Right atrium auricular region (tissue), 2 donors: ENCODE results near the gene ART1. TPM values are rescaled to one million over a fixed set of nuclear protein-coding genes. Genes with fewer than 3 reads are reported as not detected.

Experiments used
- DNase-seq: peaks from one replicate; pipeline ENCODE4 v3.0.0-alpha.2; 2019; ENCODE audit warnings: low spot score
- H3K27ac ChIP-seq, 2 donors: fragments of 200-600 bp; sonication (generic); 1 replicate in 1 of 2; 2 replicates in 1 of 2; pipeline ENCODE4 v1.5.1; 2016 to 2019
- H3K27me3 ChIP-seq, 2 donors: fragments of 200-600 bp; sonication (generic); one replicate each; pipeline versions ENCODE4 v1.5.1 to v1.6.0; 2017 to 2019
- H3K36me3 ChIP-seq: fragments of 200-600 bp; sonication (generic); one replicate; pipeline ENCODE4 v1.5.1; 2016
- H3K4me1 ChIP-seq, 2 donors: fragments of 200-600 bp; sonication (generic); one replicate each; pipeline versions ENCODE4 v1.5.1 to v1.6.0; 2017 to 2019
- H3K4me3 ChIP-seq, 2 donors: fragments of 200-600 bp; sonication (generic); 1 replicate in 1 of 2; 2 replicates in 1 of 2; pipeline ENCODE4 v1.5.1; 2017 to 2019; ENCODE audit warnings: mild to moderate bottlenecking in 1 of 2, moderate library complexity in 1 of 2
- H3K9me3 ChIP-seq, 2 donors: fragments of 200-600 bp; sonication (generic); one replicate each; pipeline ENCODE4 v1.5.1; 2019
- total RNA-seq, 2 donors: library from RNA; depleted of rRNA; stranded (reverse); fragments of >200 nt; gene quantifications; one replicate each; pipeline ENCODE4 v1.1.0, GENCODE V29; 2016
- TF ChIP-seq, protein P1 (sequence below), 2 donors: fragments of 200-600 bp; sonication (generic); IDR thresholded peaks; one replicate each; pipeline ENCODE4 v1.5.1; 2019; ENCODE audit warnings: antibody characterized with exemption in 2 of 2

ART1 gene
- total RNA-seq, 2 donors from 2014 or later = not detected

DNA sequence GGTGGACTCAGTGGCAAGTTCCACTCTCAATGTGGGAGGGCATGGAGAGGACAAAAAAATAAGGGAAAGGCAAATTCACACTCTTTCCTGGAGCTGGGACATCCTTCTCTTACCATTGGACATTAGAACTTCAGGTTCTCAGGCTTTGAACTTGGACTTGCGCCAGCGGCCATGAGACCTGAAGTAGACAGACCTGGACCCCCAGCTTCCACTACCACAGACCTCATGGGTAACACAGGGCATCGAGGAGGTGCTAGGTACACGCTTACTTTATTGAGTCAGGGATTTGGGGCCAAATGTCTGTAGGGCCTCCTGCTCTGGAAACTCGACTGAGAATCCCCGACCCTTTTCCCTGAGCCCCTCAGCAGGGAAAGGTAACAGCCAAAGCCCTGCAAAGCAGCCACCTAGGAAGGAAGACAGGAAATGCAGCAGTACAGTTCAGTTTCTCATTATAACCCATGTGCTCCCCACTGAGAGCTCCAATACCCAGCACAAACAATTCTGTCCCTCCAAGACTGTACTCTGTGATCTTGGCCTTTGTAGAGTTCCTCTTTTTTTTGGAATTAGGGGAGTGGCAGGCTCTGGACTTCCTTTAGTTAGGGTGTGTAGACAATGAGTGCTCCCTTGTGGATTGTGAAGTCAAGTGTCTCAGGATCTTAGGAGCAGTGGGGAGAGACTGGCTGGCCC, 20.6 kb downstream of the ART1 start:
- no peak overlapping the region for H3K27ac ChIP-seq
- no peaks in the 10 kb centered on the region for H3K27me3 ChIP-seq
- DNase-seq = no peak
- TF ChIP-seq, protein P1, sequence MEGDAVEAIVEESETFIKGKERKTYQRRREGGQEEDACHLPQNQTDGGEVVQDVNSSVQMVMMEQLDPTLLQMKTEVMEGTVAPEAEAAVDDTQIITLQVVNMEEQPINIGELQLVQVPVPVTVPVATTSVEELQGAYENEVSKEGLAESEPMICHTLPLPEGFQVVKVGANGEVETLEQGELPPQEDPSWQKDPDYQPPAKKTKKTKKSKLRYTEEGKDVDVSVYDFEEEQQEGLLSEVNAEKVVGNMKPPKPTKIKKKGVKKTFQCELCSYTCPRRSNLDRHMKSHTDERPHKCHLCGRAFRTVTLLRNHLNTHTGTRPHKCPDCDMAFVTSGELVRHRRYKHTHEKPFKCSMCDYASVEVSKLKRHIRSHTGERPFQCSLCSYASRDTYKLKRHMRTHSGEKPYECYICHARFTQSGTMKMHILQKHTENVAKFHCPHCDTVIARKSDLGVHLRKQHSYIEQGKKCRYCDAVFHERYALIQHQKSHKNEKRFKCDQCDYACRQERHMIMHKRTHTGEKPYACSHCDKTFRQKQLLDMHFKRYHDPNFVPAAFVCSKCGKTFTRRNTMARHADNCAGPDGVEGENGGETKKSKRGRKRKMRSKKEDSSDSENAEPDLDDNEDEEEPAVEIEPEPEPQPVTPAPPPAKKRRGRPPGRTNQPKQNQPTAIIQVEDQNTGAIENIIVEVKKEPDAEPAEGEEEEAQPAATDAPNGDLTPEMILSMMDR (IDR thresholded peaks at IDR 0.05) = no peak
- peaks cover 0 to 10% of the 10 kb centered on the region in 2 donors for H3K4me1 ChIP-seq
- peaks cover 15% of the 10 kb centered on the region for H3K36me3 ChIP-seq
- H3K9me3 ChIP-seq = no peaks in the 10 kb centered on the region
- H3K4me3 ChIP-seq = no peak overlapping the region

DNA sequence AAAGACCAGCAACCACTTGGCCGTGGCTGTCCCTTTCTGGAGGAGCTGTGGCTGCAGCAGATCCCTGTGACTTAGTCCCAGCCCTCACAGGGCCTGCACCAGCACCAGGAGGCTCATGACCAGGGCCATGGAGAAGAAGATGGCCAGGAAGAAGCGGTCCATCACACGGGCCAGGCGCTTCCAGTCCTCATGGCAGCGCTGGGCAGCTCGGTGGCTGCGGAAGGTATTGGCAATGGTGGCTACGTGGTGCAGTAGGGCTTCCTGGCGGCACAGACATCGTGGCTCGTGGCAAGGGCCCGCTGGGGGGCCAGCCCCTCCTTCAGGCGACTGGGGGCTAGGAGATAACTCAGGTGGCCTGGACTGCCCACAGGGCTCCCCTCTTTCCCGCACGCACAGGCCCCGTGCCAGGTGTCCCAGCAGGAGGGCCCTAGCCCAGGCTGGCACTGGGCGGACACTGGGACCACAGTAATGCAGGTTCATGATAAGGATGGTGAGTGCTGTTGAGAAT, 21.1 kb downstream of the ART1 start:
- peaks cover 0 to 10% of the 10 kb centered on the region in 2 donors for H3K4me1 ChIP-seq
- H3K36me3 ChIP-seq = peaks cover 15% of the 10 kb centered on the region
- H3K27me3 ChIP-seq = no peaks in the 10 kb centered on the region
- H3K4me3 ChIP-seq = no peak overlapping the region
- DNase-seq = no peak
- no peak overlapping the region for H3K27ac ChIP-seq
- H3K9me3 ChIP-seq = no peaks in the 10 kb centered on the region
- TF ChIP-seq, protein P1 (IDR thresholded peaks at IDR 0.05) = no peak

DNA sequence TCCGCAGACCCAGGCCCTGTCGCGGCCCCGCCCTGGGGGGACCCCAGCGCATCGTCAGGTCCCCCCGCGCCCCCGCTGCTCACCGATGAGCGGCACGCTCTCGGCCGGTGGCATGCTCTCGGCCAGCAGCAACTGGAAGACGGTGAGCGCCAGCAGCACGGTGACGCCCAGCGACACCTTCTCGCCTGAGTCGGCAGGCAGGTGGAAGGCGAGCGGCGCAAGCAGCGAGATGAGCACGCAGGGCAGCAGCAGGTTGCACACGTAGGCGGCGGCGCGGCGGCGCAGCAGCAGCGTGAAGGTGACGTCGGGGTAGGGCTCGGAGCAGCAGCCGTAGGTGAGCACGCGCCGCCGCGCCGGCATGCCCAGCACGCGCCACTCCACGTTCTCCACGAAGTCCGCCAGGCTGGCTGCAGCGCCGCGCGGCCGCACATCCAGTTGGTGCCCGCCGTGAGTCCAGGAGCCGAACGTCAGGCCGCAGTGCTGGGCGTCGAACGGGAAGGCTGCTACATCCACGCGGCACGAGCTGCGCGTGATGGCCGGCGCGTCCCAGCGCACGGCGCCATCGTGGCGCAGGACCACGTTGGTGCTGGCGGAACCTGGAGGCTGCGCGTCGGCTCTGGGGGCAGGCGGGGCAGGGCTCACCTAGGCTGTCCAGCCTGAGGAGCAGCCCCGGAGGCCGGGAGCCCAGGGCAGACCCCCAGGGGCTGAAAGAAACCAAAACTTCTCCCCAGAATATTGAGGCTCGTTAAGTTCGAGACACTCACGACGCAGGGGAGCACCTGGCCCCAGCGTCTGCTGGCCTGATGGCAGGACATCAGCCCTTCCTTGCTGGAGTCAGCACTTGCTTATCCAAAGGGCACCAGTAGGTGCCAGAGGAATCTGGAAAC, 22.5 kb downstream of the ART1 start:
- no peak overlapping the region for H3K4me3 ChIP-seq
- TF ChIP-seq, protein P1 (IDR thresholded peaks at IDR 0.05) = no peak
- H3K27me3 ChIP-seq = no peaks in the 10 kb centered on the region
- H3K36me3 ChIP-seq = peaks cover 25% of the 10 kb centered on the region
- H3K4me1 ChIP-seq = peaks cover 0 to 10% of the 10 kb centered on the region in 2 donors
- no peak for DNase-seq
- H3K9me3 ChIP-seq = no peaks in the 10 kb centered on the region
- no peak overlapping the region for H3K27ac ChIP-seq

DNA sequence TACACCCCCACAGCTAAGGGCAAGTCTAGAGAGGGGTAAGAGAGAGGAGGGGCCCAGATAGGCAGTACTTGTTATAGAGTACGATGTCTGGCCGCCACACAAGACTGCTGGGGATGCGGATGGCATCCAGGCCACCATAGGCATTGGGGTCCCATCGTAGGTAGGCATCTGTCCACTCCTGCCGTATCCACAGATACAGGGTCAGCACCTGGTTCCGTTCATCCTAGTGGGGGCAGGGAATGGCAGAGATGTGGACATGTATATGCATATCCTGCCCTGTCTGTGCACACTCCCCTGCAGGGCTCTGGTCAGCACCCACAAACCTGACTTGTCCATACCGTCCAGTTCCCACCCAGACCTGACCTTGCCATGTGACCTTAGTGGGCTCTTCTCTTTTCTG, 24.2 kb downstream of the ART1 start:
- no peak overlapping the region for H3K27ac ChIP-seq

DNA sequence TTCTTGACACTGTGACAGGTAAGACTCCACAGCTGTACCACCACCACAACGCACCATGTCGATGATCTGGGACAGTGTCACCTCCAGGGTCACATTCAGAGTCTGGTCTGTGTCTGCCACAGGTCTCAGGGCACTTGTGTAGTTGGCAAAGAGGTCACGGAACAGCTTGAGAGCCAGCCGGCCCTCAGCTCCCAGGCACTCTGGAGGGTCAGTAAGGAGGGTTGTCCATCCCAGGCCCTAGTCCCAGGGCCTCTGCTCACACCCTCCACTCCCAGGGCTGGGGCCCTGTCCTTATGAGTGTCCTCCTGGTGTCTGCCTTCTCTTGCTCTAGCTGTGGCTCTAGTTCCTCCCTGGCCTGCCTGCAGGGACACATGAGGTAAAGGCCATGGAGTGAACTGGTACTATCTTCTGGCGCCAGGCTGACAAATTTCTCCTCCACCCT, 24.8 kb downstream of the ART1 start:
- no peak for DNase-seq

More for the DNA sequence above, 24.2 kb downstream of the ART1 start:
- H3K27me3 ChIP-seq = no peaks in the 10 kb centered on the region
- TF ChIP-seq, protein P1 (IDR thresholded peaks at IDR 0.05) = no peak
- no peak overlapping the region for H3K4me3 ChIP-seq
- H3K9me3 ChIP-seq = no peaks in the 10 kb centered on the region
- H3K4me1 ChIP-seq = peaks cover 0 to 10% of the 10 kb centered on the region in 2 donors
- H3K36me3 ChIP-seq = peaks cover 38% of the 10 kb centered on the region
- DNase-seq = no peak

More for the DNA sequence above, 24.8 kb downstream of the ART1 start:
- Histone ChIP-seq H3K27ac (no peak overlapping the region), H3K36me3 (peaks cover 44% of the 10 kb centered on the region), H3K4me1 (peaks cover 0 to 10% of the 10 kb centered on the region in 2 donors), H3K27me3 (no peaks in the 10 kb centered on the region), H3K4me3 (no peak overlapping the region), H3K9me3 (no peaks in the 10 kb centered on the region)
- TF ChIP-seq, protein P1 (IDR thresholded peaks at IDR 0.05) = no peak
